ENCODE measurements around the gene PRPF18.

GRCh38 chr10:13597909-13598308, 11.1 kb downstream of the PRPF18 start:
- TF ChIP-seq, protein P1, sequence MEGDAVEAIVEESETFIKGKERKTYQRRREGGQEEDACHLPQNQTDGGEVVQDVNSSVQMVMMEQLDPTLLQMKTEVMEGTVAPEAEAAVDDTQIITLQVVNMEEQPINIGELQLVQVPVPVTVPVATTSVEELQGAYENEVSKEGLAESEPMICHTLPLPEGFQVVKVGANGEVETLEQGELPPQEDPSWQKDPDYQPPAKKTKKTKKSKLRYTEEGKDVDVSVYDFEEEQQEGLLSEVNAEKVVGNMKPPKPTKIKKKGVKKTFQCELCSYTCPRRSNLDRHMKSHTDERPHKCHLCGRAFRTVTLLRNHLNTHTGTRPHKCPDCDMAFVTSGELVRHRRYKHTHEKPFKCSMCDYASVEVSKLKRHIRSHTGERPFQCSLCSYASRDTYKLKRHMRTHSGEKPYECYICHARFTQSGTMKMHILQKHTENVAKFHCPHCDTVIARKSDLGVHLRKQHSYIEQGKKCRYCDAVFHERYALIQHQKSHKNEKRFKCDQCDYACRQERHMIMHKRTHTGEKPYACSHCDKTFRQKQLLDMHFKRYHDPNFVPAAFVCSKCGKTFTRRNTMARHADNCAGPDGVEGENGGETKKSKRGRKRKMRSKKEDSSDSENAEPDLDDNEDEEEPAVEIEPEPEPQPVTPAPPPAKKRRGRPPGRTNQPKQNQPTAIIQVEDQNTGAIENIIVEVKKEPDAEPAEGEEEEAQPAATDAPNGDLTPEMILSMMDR (IDR thresholded peaks at IDR 0.05; ENCODE audit: low read length), result no peak
- no peak for TF ChIP-seq EZH2phosphoT487 (IDR thresholded peaks at IDR 0.05; ENCODE audit: low read length)
- no peak for TF ChIP-seq EZH2 (optimal IDR thresholded peaks at IDR 0.05; ENCODE audit: low read depth, low read length)
